ENCODE data around the gene URAD. TPM values are rescaled to one million over a fixed set of nuclear protein-coding genes. Genes with fewer than 3 reads are reported as not detected.

URAD gene
- total RNA-seq, 1 donor from 2014 or later: not detected

- Histone ChIP-seq H3K36me3 (no peaks in the 10 kb centered on the region), H3K27ac (no peak overlapping the region), H3K4me1 (no peaks in the 10 kb centered on the region), H3K9me3 (no peaks in the 10 kb centered on the region), H3K27me3 (peaks cover 14% of the 10 kb centered on the region), H3K4me3 (no peak overlapping the region)
- ATAC-seq: peak; percentile 92
- intact Hi-C loops (cut with DNase I): no loop called here
- no peak for TF ChIP-seq CTCF (IDR thresholded peaks at IDR 0.05)
- DNase-seq: peak; percentile 82
These were observed 42.9 kb upstream of the URAD start for GRCh38 chr13:28031220-28031895.

- no peak for TF ChIP-seq CTCF (IDR thresholded peaks at IDR 0.05)
- Histone ChIP-seq H3K9me3 (no peaks in the 10 kb centered on the region), H3K36me3 (no peaks in the 10 kb centered on the region), H3K27ac (no peak overlapping the region), H3K4me3 (no peak overlapping the region), H3K27me3 (peaks cover 9% of the 10 kb centered on the region), H3K4me1 (peaks cover 3% of the 10 kb centered on the region)
- ATAC-seq (no peak), DNase-seq (no peak)
- intact Hi-C loops (cut with DNase I): no loop called here
These were observed 39.3 kb upstream of the URAD start for GRCh38 chr13:28027607-28028364.

- Histone ChIP-seq H3K36me3 (no peaks in the 10 kb centered on the region), H3K27me3 (peaks cover 9% of the 10 kb centered on the region), H3K27ac (no peak overlapping the region), H3K4me1 (peaks cover 6% of the 10 kb centered on the region), H3K4me3 (no peak overlapping the region), H3K9me3 (no peaks in the 10 kb centered on the region)
- no peak for TF ChIP-seq CTCF (IDR thresholded peaks at IDR 0.05)
- intact Hi-C loops (cut with DNase I): no loop called here
- ATAC-seq: no peak
- DNase-seq: no peak
These were observed 38.6 kb upstream of the URAD start for GRCh38 chr13:28027071-28027470.

GRCh38 chr13:28026508-28026907 lies 38.0 kb upstream of the URAD start:
- Histone ChIP-seq H3K9me3 (no peaks in the 10 kb centered on the region), H3K27ac (no peak overlapping the region), H3K27me3 (peaks cover 9% of the 10 kb centered on the region), H3K4me1 (peaks cover 6% of the 10 kb centered on the region), H3K36me3 (no peaks in the 10 kb centered on the region), H3K4me3 (no peak overlapping the region)
- intact Hi-C loops (cut with DNase I): no loop called here
- DNase-seq (no peak), ATAC-seq (no peak)
- TF ChIP-seq CTCF (IDR thresholded peaks at IDR 0.05): no peak

- no peaks in the 10 kb centered on the region for H3K36me3 ChIP-seq
- ATAC-seq: no peak
These were observed 34.5 kb upstream of the URAD start for GRCh38 chr13:28022848-28023518.

More at GRCh38 chr13:28022848-28023518, 34.5 kb upstream of the URAD start:
- Histone ChIP-seq H3K9me3 (no peaks in the 10 kb centered on the region), H3K27me3 (peaks cover 4% of the 10 kb centered on the region), H3K4me1 (peaks cover 6% of the 10 kb centered on the region), H3K4me3 (no peak overlapping the region), H3K27ac (no peak overlapping the region)
- intact Hi-C loops (cut with DNase I): no loop called here
- no peak for TF ChIP-seq CTCF (IDR thresholded peaks at IDR 0.05)
- DNase-seq: no peak
